Rectal smooth muscle tissue (tissue), 1 donor: ENCODE results near the gene ZBTB38.

Experiments used
- H3K27ac ChIP-seq: one replicate; pipeline ENCODE4 v1.7.0; 2013; ENCODE audit warnings: low read depth, low read length, inconsistent platforms
- H3K27me3 ChIP-seq: one replicate; pipeline ENCODE4 v1.7.0; 2013; ENCODE audit warnings: low read length; ENCODE audit not compliant: control insufficient read depth, insufficient read depth
- H3K36me3 ChIP-seq: one replicate; pipeline ENCODE4 v1.7.0; 2013; ENCODE audit warnings: low read length; ENCODE audit not compliant: control insufficient read depth, insufficient read depth
- H3K4me1 ChIP-seq: one replicate; pipeline ENCODE4 v1.7.0; 2013; ENCODE audit warnings: low read length; ENCODE audit not compliant: control insufficient read depth, insufficient read depth
- H3K4me3 ChIP-seq: one replicate; pipeline ENCODE4 v1.7.0; 2013; ENCODE audit warnings: low read length
- H3K9ac ChIP-seq: one replicate; pipeline ENCODE4 v1.7.0; 2013; ENCODE audit warnings: low read length

Gene ZBTB38

GRCh38 chr3:141395005-141395589 is 26.8 kb downstream of the ZBTB38 start:
- H3K4me3 ChIP-seq = no peak overlapping the region
- H3K27me3 ChIP-seq = no peaks in the 10 kb centered on the region
- no peak overlapping the region for H3K27ac ChIP-seq
- H3K36me3 ChIP-seq = peaks cover 2% of the 10 kb centered on the region
- peaks cover 5% of the 10 kb centered on the region for H3K4me1 ChIP-seq
- H3K9ac ChIP-seq = no peak overlapping the region

GRCh38 chr3:141397996-141398395 is 29.7 kb downstream of the ZBTB38 start:
- Histone ChIP-seq H3K27ac (no peak overlapping the region), H3K27me3 (no peaks in the 10 kb centered on the region), H3K36me3 (no peaks in the 10 kb centered on the region), H3K9ac (no peak overlapping the region), H3K4me1 (peaks cover 15% of the 10 kb centered on the region), H3K4me3 (no peak overlapping the region)

- H3K9ac ChIP-seq = no peak overlapping the region
- H3K27me3 ChIP-seq = no peaks in the 10 kb centered on the region
- H3K27ac ChIP-seq = peak overlapping the region; percentile 78
- H3K4me3 ChIP-seq = no peak overlapping the region
- no peaks in the 10 kb centered on the region for H3K36me3 ChIP-seq
- peaks cover 20% of the 10 kb centered on the region for H3K4me1 ChIP-seq
Measured at GRCh38 chr3:141399200-141399599, 30.9 kb downstream of the ZBTB38 start.

- Histone ChIP-seq H3K27me3 (no peaks in the 10 kb centered on the region), H3K36me3 (peaks cover 3% of the 10 kb centered on the region), H3K27ac (peak overlapping the region; percentile 80), H3K9ac (no peak overlapping the region), H3K4me3 (no peak overlapping the region), H3K4me1 (peaks cover 29% of the 10 kb centered on the region)
Measured at GRCh38 chr3:141400073-141400971, 32.0 kb downstream of the ZBTB38 start.

- peaks cover 8% of the 10 kb centered on the region for H3K36me3 ChIP-seq
- H3K4me1 ChIP-seq = peaks cover 36% of the 10 kb centered on the region
- H3K27me3 ChIP-seq = no peaks in the 10 kb centered on the region
- no peak overlapping the region for H3K9ac ChIP-seq
- H3K27ac ChIP-seq = peak overlapping the region; percentile 80
- H3K4me3 ChIP-seq = no peak overlapping the region
Measured at GRCh38 chr3:141401095-141401494, 32.8 kb downstream of the ZBTB38 start.

GRCh38 chr3:141401573-141402475 is 33.5 kb downstream of the ZBTB38 start:
- no peaks in the 10 kb centered on the region for H3K27me3 ChIP-seq
- peaks cover 43% of the 10 kb centered on the region for H3K4me1 ChIP-seq
- H3K36me3 ChIP-seq = peaks cover 11% of the 10 kb centered on the region
- peak overlapping the region; percentile 80 for H3K27ac ChIP-seq
- H3K4me3 ChIP-seq = peak overlapping the region; percentile 96
- peak overlapping the region; percentile 96 for H3K9ac ChIP-seq

- Histone ChIP-seq H3K9ac (peak overlapping the region; percentile 96), H3K36me3 (peaks cover 11% of the 10 kb centered on the region), H3K4me3 (peak overlapping the region; percentile 96), H3K4me1 (peaks cover 47% of the 10 kb centered on the region), H3K27ac (peak overlapping the region; percentile 80), H3K27me3 (no peaks in the 10 kb centered on the region)
Measured at GRCh38 chr3:141402476-141403171, 34.3 kb downstream of the ZBTB38 start.

GRCh38 chr3:141403576-141403975 is 35.3 kb downstream of the ZBTB38 start:
- H3K27ac ChIP-seq = peak overlapping the region; percentile 80
- peaks cover 11% of the 10 kb centered on the region for H3K36me3 ChIP-seq
- peak overlapping the region; percentile 96 for H3K4me3 ChIP-seq
- H3K4me1 ChIP-seq = peaks cover 50% of the 10 kb centered on the region
- H3K27me3 ChIP-seq = no peaks in the 10 kb centered on the region
- peak overlapping the region; percentile 16 for H3K9ac ChIP-seq

GRCh38 chr3:141405025-141405424 is 36.7 kb downstream of the ZBTB38 start:
- Histone ChIP-seq H3K36me3 (peaks cover 11% of the 10 kb centered on the region), H3K27me3 (no peaks in the 10 kb centered on the region), H3K9ac (no peak overlapping the region), H3K27ac (peak overlapping the region; percentile 80), H3K4me3 (no peak overlapping the region), H3K4me1 (peaks cover 53% of the 10 kb centered on the region)

- no peak overlapping the region for H3K4me3 ChIP-seq
- peak overlapping the region; percentile 80 for H3K27ac ChIP-seq
- H3K36me3 ChIP-seq = peaks cover 11% of the 10 kb centered on the region
- peaks cover 56% of the 10 kb centered on the region for H3K4me1 ChIP-seq
- no peak overlapping the region for H3K9ac ChIP-seq
- H3K27me3 ChIP-seq = no peaks in the 10 kb centered on the region
Measured at GRCh38 chr3:141405591-141405990, 37.3 kb downstream of the ZBTB38 start.

- H3K9ac ChIP-seq = no peak overlapping the region
- peak overlapping the region; percentile 23 for H3K4me3 ChIP-seq
- peak overlapping the region; percentile 80 for H3K27ac ChIP-seq
- no peaks in the 10 kb centered on the region for H3K27me3 ChIP-seq
- peaks cover 56% of the 10 kb centered on the region for H3K4me1 ChIP-seq
- peaks cover 11% of the 10 kb centered on the region for H3K36me3 ChIP-seq
Measured at GRCh38 chr3:141406265-141406664, 38.0 kb downstream of the ZBTB38 start.
